ENCODE measurements around the gene CPT1C. TPM values are rescaled to one million over a fixed set of nuclear protein-coding genes. Genes with fewer than 3 reads are reported as not detected.

The CPT1C gene
- total RNA-seq, 3 donors from 2014 or later (not counting 1 experiment from before 2014, with no cell fraction given) = 0.34 to 0.78 (median 0.73) TPM

GRCh38 chr19:49658566-49659442 is 32.1 kb upstream of the CPT1C start:
- Mint-ChIP-seq H3K9me3 (no peaks in the 10 kb centered on the region), H3K4me3 (no peak overlapping the region), H3K36me3 (no peaks in the 10 kb centered on the region), H3K4me1 (peaks cover 21 to 47% of the 10 kb centered on the region in 2 donors), H3K27ac (peak overlapping the region in 1 of 2 donors; percentile 63), H3K27me3 (ENCODE audit: low read depth in 2 of 2) (no peaks in the 10 kb centered on the region)
- TF ChIP-seq, protein P1, sequence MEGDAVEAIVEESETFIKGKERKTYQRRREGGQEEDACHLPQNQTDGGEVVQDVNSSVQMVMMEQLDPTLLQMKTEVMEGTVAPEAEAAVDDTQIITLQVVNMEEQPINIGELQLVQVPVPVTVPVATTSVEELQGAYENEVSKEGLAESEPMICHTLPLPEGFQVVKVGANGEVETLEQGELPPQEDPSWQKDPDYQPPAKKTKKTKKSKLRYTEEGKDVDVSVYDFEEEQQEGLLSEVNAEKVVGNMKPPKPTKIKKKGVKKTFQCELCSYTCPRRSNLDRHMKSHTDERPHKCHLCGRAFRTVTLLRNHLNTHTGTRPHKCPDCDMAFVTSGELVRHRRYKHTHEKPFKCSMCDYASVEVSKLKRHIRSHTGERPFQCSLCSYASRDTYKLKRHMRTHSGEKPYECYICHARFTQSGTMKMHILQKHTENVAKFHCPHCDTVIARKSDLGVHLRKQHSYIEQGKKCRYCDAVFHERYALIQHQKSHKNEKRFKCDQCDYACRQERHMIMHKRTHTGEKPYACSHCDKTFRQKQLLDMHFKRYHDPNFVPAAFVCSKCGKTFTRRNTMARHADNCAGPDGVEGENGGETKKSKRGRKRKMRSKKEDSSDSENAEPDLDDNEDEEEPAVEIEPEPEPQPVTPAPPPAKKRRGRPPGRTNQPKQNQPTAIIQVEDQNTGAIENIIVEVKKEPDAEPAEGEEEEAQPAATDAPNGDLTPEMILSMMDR (IDR thresholded peaks at IDR 0.05) = no peak
- Histone ChIP-seq H3K36me3 (ENCODE audit: control insufficient read depth, insufficient read depth, low read length) (peaks cover 77% of the 10 kb centered on the region), H3K4me1 (ENCODE audit: control insufficient read depth, insufficient read depth, low read length) (peaks cover 41% of the 10 kb centered on the region), H3K9me3 (ENCODE audit: control insufficient read depth, insufficient read depth, low read length) (no peaks in the 10 kb centered on the region), H3K27ac (ENCODE audit: low read length) (no peak overlapping the region), H3K4me3 (ENCODE audit: low read length) (no peak overlapping the region), H3K27me3 (ENCODE audit: control insufficient read depth, insufficient read depth, low read length) (no peaks in the 10 kb centered on the region)
- WGBS (ENCODE audit: insufficient coverage) = 94% methylated on average over 12 of the region's 12 CpGs
- intact Hi-C loops (cut with micrococcal nuclease) = no loop called here
- DNase-seq (no peak), ATAC-seq (no peak)

- Histone ChIP-seq H3K4me3 (ENCODE audit: low read length) (no peak overlapping the region), H3K27ac (ENCODE audit: low read length) (no peak overlapping the region), H3K4me1 (ENCODE audit: control insufficient read depth, insufficient read depth, low read length) (peaks cover 37% of the 10 kb centered on the region), H3K27me3 (ENCODE audit: control insufficient read depth, insufficient read depth, low read length) (no peaks in the 10 kb centered on the region), H3K36me3 (ENCODE audit: control insufficient read depth, insufficient read depth, low read length) (peaks cover 63% of the 10 kb centered on the region), H3K9me3 (ENCODE audit: control insufficient read depth, insufficient read depth, low read length) (no peaks in the 10 kb centered on the region)
- intact Hi-C loops (cut with micrococcal nuclease) = no loop called here
- no peaks in the 10 kb centered on the region for H3K9me3 Mint-ChIP-seq
- ATAC-seq (no peak), DNase-seq (no peak)
- TF ChIP-seq, protein P1 (IDR thresholded peaks at IDR 0.05) = no peak
- H3K4me1 Mint-ChIP-seq = peaks cover 31 to 51% of the 10 kb centered on the region in 2 donors
- H3K4me3 Mint-ChIP-seq = peak overlapping the region; percentile 9
- WGBS (ENCODE audit: insufficient coverage) = 96% methylated on average over 14 of the region's 15 CpGs
- H3K27ac Mint-ChIP-seq = peak overlapping the region; percentile 16 to 63
- no peaks in the 10 kb centered on the region for H3K36me3 Mint-ChIP-seq
- no peaks in the 10 kb centered on the region for H3K27me3 Mint-ChIP-seq (ENCODE audit: low read depth in 2 of 2)
Measured at GRCh38 chr19:49660338-49660961, 30.5 kb upstream of the CPT1C start.

DNA sequence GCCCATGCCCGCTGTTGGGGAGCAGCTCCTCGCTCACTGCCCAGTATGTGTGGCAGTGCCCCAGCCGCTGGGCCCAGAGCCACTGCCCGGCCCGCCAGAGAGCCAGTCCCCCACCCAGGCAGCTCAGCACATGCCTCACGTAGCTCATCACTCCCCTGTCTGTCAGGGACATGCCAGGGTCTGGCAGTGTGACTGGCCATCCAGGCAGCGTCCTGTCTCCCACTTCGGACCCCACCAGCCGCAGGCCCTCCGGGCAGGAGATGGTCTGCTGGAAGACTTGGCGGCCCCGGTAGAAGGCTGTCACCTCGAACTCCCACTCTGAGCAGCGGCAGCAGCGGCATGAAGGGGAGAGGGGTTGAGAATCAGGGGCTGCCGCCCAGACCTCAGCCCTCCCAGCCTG is 28.9 kb upstream of the CPT1C start:
- no peaks in the 10 kb centered on the region for H3K27me3 ChIP-seq (ENCODE audit: control insufficient read depth, insufficient read depth, low read length)
- TF ChIP-seq, protein P1 (IDR thresholded peaks at IDR 0.05) = no peak
- no peak for ATAC-seq
- H3K9me3 ChIP-seq (ENCODE audit: control insufficient read depth, insufficient read depth, low read length) = no peaks in the 10 kb centered on the region
- H3K9me3 Mint-ChIP-seq = no peaks in the 10 kb centered on the region
- no peak overlapping the region for H3K27ac ChIP-seq (ENCODE audit: low read length)
- H3K36me3 Mint-ChIP-seq = no peaks in the 10 kb centered on the region
- WGBS (ENCODE audit: insufficient coverage) = 99% methylated on average over 16 of the region's 16 CpGs
- no peak overlapping the region for H3K4me3 ChIP-seq (ENCODE audit: low read length)
- peaks cover 53% of the 10 kb centered on the region for H3K36me3 ChIP-seq (ENCODE audit: control insufficient read depth, insufficient read depth, low read length)
- H3K4me1 ChIP-seq (ENCODE audit: control insufficient read depth, insufficient read depth, low read length) = peaks cover 34% of the 10 kb centered on the region
- H3K4me1 Mint-ChIP-seq = peaks cover 33 to 51% of the 10 kb centered on the region in 2 donors
- peak overlapping the region; percentile 56 to 96 for H3K27ac Mint-ChIP-seq
- H3K4me3 Mint-ChIP-seq = no peak overlapping the region
- no peaks in the 10 kb centered on the region for H3K27me3 Mint-ChIP-seq (ENCODE audit: low read depth in 2 of 2)
- intact Hi-C loops (cut with micrococcal nuclease) = no loop called here
- no peak for DNase-seq

Measured in natural killer cell (primary cell).